T-helper 22 cell (primary cell): ENCODE results near the gene VPS26B.
A peak's percentile ranks its signal among the peaks of the same experiment; 100 is the strongest.
"Not testable (repeated sequence)": the region's sequence is repeated elsewhere in the genome, so short reads cannot be mapped to it uniquely, and the experiment has no call there.

Source experiments
- DNase-seq: peaks from one replicate; pipeline ENCODE4 v3.0.0-alpha.2; 2020; ENCODE audit warnings: low read depth

VPS26B gene

GRCh38 chr11:134231958-134232659, 7.6 kb downstream of the VPS26B start:
- no peak for DNase-seq

- DNase-seq, result no peak
Measured at GRCh38 chr11:134233729-134234179, 9.3 kb downstream of the VPS26B start.

DNA sequence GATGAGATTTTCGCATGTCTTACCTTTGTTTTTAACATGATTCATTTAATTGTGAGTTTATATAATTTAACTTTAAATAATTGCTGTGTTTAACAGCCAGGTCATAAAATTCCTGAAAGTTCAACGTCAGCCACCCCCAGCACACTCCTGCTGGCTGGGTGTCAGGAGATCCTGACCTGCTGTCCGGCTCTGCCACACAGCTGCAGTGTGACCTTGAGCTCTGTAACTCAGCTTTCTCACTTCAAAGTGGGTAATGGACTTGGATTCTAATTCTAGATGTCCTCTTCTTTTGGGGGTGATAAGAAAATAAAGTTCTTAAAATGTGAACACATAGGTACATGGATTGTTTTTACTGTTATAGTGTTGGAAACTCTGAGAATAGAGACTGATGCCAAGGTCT, 10.9 kb downstream of the VPS26B start:
- DNase-seq, result no peak

DNA sequence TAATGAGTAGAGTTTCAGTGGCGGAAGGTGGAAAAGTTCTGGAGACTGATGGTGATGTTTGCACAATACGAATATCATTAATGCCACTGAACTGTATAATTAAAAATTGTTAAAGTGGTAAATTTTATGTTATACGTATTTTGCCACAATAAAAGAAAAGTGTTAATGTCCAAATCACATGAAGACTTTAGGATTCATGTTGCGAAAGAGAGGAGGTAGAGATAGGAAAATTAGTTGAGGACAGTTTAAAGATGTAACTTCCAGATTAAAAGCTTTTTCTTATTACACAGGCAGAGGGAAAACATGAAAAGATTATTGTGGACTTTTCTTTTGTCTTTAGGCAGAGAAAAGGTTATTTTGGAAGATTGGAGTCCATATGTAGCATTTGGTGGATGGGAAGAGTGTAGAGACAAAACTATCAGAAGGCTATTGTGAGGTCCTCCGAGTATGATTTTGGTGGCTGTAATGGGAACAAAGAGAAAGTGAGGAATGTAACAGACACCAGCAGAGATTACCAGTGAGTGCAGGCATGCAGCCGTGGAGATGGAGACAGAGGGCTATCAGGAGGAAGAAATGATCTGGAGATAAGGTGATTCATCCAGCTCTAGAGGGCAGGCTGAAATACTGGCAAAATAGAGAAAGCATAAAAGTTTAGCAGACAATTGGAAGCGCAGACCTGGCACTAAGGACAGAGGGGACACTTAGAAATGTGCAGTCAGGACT, 12.5 kb downstream of the VPS26B start:
- DNase-seq, result no peak

GRCh38 chr11:134237557-134237922, 13.1 kb downstream of the VPS26B start:
- DNase-seq, result no peak

DNA sequence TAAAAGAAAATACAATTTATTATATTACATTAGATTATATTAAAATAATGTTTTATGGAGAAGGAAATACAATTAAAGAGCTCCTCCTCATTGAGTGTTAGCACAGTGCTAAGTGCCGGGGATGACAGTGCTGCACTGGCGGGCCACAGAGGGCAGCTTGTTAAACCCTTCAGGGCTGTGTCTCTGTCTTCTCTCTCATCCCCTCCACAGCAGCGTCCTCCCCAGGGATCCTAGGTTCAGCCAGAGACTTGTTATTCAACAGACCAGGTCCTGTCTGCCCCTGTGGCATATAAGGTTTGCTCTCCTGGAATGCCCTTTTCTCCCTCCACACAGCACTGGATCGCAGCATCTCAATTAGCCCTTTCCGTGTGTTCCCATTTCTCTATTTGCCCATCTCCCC, 14.5 kb downstream of the VPS26B start:
- DNase-seq, result no peak

DNA sequence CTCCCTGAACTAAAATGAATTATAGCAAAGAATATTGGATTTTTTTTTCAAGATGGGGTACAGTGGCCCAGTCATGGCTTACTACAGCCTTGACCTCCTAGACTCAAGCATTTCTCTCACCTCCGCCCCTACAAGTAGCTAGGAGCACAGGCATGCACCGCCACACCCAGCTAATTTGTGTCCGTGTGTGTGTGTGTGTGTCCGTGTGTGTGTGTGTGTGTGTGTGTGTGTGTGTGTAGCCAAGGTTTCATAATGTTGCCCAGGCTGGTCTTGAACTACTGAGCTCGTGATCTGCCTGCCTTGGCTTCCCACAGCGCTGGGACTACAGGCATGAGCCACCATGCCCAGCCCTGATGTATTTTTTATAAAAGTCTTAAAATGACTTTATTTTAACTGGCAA, 16.1 kb downstream of the VPS26B start:
- no peak for DNase-seq

GRCh38 chr11:134242376-134242775, 17.9 kb downstream of the VPS26B start:
- no peak for DNase-seq

GRCh38 chr11:134243913-134244312, 19.4 kb downstream of the VPS26B start:
- no peak for DNase-seq

DNA sequence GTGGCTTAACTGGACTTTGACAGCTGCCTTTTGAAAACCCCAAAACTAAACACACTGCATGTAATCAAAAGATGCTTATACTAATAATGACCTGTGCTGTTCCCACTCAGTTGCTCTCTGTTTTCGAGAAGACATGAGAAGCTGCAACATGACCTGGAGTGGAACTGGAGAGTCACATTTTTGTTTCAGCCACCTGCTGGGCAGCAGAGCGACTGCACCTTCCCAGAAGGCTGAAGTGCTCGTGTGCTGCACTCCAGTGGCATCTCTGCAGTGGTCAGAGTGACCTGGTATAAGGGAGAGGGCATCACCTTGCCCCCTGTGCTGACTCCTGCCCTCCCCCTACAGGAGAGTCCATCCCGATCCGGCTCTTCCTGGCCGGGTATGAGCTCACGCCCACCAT, 20.1 kb downstream of the VPS26B start:
- no peak for DNase-seq

- no peak for DNase-seq
Measured at GRCh38 chr11:134245434-134245833, 21.0 kb downstream of the VPS26B start.

DNA sequence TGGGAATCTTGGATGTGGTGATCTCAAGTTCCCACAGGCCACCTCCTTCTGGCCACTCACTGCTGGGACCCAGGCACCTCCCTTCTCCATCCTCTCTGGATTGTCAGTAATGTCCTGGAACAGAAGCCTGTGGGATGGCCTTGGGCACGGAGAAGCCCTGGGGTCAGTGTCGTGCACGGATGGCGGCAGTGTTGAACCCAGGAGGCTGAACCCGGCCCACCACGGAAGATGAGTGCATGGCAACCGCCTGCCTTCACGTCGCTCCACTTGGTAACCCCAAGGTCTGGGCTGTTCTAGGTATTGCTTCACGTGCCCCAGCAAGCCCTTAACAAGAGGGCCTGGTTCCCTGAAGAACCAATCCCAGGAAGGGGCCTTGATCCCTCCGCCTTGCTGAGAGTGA, 21.6 kb downstream of the VPS26B start:
- DNase-seq, result no peak

GRCh38 chr11:134246678-134247077, 22.2 kb downstream of the VPS26B start:
- DNase-seq, result no peak

DNA sequence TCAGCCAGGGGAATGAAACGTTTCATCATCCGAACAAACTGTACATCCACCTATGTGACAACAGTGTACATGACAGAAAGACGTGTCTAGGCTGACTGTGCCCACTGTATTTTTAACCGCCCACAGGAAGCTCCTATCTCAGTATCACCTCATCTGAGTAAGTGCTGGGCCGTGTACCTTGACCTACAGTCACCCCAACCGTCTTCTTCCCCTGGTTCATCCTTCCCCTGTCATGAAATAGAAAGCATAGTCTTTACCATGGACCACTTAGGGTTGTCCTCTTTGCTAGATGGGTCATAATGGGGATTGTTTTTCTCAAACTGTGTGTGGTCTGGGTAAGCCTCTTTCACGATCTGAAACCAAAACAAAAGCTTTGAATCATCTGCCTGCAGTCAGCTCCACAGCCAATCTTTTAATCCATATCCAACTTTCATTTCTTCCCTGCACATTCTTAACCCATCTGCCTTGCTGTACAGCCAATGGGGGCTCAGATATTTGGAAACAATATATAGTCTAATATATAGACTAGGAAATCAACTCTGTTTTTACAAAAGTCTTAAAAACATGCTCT, 24.5 kb downstream of the VPS26B start:
- no peak for DNase-seq

DNA sequence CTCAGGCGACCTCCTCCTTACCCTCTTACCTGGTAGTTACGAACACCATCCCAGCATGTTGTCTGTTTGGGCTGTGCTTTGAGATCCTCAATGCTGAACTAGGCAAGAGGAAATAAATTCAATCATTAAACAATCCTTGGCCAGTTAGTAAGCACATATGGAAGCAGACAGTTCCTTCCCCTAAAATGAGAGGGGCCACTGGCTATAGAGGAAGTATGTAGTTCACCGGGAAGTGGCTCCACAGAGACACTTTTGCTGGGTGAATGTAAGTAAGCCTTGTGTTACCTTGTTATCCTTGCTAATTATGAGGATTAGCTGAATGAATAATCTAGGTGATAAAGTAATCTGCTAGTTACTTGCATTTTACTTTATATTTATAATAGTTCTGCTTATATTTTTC, 25.8 kb downstream of the VPS26B start:
- DNase-seq, result no peak

- no peak for DNase-seq
Measured at GRCh38 chr11:134250675-134251074, 26.2 kb downstream of the VPS26B start.

GRCh38 chr11:134252346-134253187, 28.1 kb downstream of the VPS26B start:
- DNase-seq, result no peak

- DNase-seq, result peak; percentile 94
Measured at GRCh38 chr11:134253188-134253993, 28.9 kb downstream of the VPS26B start, which contains the start of the genes ACAD8 and THYN1. TSS of gene ACAD8 (plus strand) at chr11:134253568. CDS start at chr11:134253601, 33 bp downstream. TSS of gene THYN1 (minus strand) at chr11:134253352. CDS start at chr11:134252882, 470 bp downstream.

DNA sequence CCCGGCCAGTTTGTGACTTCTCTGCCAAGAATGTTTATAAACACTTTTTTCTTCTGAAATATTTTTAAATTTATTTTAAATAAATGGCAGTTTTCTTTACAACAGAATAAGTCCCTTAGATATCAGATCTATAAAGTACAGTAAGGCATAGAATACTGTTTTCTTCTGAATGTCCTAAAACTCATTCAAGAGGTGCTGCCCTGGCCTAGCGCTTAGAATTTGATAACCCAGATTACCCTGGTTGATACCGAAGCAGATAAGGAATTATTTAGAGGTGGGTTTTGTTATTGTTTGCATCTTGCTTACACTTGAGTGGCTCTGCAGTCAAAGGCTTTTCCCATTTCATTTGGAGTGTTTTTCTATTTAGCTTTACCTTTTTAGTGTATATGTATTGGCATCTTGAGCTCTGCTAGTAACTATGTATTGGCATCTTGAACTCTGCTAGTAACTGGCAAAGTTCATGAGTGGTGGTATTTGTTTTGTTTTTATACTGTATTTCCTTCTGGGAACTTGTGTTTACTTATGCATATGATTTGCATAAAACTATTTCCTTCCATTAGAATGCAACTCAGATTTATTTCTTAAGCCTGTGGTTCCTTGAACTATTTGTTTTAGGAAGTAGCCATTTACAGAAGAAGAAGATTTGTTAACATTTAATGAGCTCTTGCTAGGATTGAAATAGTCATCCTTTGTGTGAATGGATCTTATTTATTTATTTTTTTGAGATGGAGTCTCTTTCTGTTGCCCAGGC, 30.1 kb downstream of the VPS26B start:
- DNase-seq, result no peak

DNA sequence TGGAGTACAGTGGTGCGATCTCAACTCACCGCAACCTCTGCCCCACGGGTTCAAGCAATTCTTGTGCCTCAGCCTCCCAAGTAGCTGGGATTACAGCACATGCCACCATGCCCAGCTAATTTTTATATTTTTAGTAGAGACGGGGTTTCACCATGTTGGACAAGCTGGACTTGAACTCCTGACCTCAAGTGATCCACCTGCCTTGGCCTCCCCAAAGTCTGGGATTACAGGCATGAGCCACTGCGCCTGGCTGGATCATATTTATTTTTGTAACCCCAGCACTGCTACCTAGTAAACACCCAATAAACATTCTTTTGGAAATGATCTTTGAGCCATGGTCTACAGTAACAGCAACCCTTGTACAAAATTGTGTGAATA, 30.7 kb downstream of the VPS26B start:
- DNase-seq, result not testable (repeated sequence)

GRCh38 chr11:134257101-134257500, 32.6 kb downstream of the VPS26B start:
- DNase-seq, result no peak
